HAP-1 (cell line): Measurements from ENCODE around the gene PYGL.
A peak's percentile ranks its signal among the peaks of the same experiment; 100 is the strongest.
"Not testable (repeated sequence)": the region's sequence is repeated elsewhere in the genome, so short reads cannot be mapped to it uniquely, and the experiment has no call there.

Experiments used
- DNase-seq, 2 experiments: peaks; one replicate each; pipeline ENCODE4 v3.0.0-alpha.2; 2016 to 2020; ENCODE audit warnings: low spot score in 2 of 2
- H3K27me3 ChIP-seq: fragments of 250-450 bp; sonication (Bioruptor Pico); 2 replicates; pipeline ENCODE4 v1.5.1; 2020; ENCODE audit warnings: low read depth, mild to moderate bottlenecking, moderate library complexity
- H3K36me3 ChIP-seq: fragments of 250-450 bp; sonication (Bioruptor Pico); replicated peaks from 2 replicates; pipeline ENCODE4 v1.5.1; 2020; ENCODE audit warnings: mild to moderate bottlenecking
- H3K4me1 ChIP-seq: fragments of 250-450 bp; sonication (Bioruptor Pico); 2 replicates; pipeline ENCODE4 v1.5.1; 2020; ENCODE audit warnings: mild to moderate bottlenecking
- H3K4me3 ChIP-seq: fragments of 250-450 bp; sonication (Bioruptor Pico); 2 replicates; pipeline ENCODE4 v1.5.1; 2020; ENCODE audit warnings: mild to moderate bottlenecking, moderate library complexity
- H3K9me3 ChIP-seq: fragments of 250-450 bp; sonication (Bioruptor Pico); 2 replicates; pipeline ENCODE4 v1.5.1; 2020; ENCODE audit warnings: mild to moderate bottlenecking, moderate library complexity
- in situ Hi-C: fragments of 300-500 bp; cut with MboI; formaldehyde crosslinking; loops from 3 replicates; pipeline ENCODE4 v1.14.3; 2020; ENCODE audit warnings: low sequenced_read_pairs, inconsistent platforms, mixed read lengths

Gene PYGL

GRCh38 chr14:50931559-50931958 is 12.7 kb downstream of the PYGL start:
- in situ Hi-C loops = no loop called here
- H3K4me1 ChIP-seq = no peaks in the 10 kb centered on the region
- no peaks in the 10 kb centered on the region for H3K27me3 ChIP-seq
- H3K9me3 ChIP-seq = no peaks in the 10 kb centered on the region
- no peak overlapping the region for H3K4me3 ChIP-seq
- peaks cover 88% of the 10 kb centered on the region for H3K36me3 ChIP-seq
- no peak for DNase-seq

- in situ Hi-C loops = no loop called here
- no peaks in the 10 kb centered on the region for H3K27me3 ChIP-seq
- DNase-seq = no peak
- no peaks in the 10 kb centered on the region for H3K4me1 ChIP-seq
- peaks cover 80% of the 10 kb centered on the region for H3K36me3 ChIP-seq
- no peak overlapping the region for H3K4me3 ChIP-seq
- no peaks in the 10 kb centered on the region for H3K9me3 ChIP-seq
These were observed 14.8 kb downstream of the PYGL start for GRCh38 chr14:50929506-50929905.

- H3K9me3 ChIP-seq = no peaks in the 10 kb centered on the region
- no peak overlapping the region for H3K4me3 ChIP-seq
- in situ Hi-C loops = no loop called here
- no peaks in the 10 kb centered on the region for H3K27me3 ChIP-seq
- DNase-seq = no peak
- H3K4me1 ChIP-seq = no peaks in the 10 kb centered on the region
- H3K36me3 ChIP-seq = peaks cover 81% of the 10 kb centered on the region
These were observed 16.2 kb downstream of the PYGL start for GRCh38 chr14:50928002-50928635.

- in situ Hi-C loops = no loop called here
- no peaks in the 10 kb centered on the region for H3K4me1 ChIP-seq
- H3K27me3 ChIP-seq = no peaks in the 10 kb centered on the region
- H3K4me3 ChIP-seq = no peak overlapping the region
- H3K9me3 ChIP-seq = no peaks in the 10 kb centered on the region
- peaks cover 78% of the 10 kb centered on the region for H3K36me3 ChIP-seq
- no peak for DNase-seq
These were observed 17.4 kb downstream of the PYGL start for GRCh38 chr14:50926851-50927386.

- Histone ChIP-seq H3K9me3 (no peaks in the 10 kb centered on the region), H3K4me1 (peaks cover 12% of the 10 kb centered on the region), H3K27me3 (no peaks in the 10 kb centered on the region), H3K4me3 (no peak overlapping the region), H3K36me3 (peaks cover 74% of the 10 kb centered on the region)
- DNase-seq = no peak
- in situ Hi-C loops = no loop called here
These were observed 19.4 kb downstream of the PYGL start for GRCh38 chr14:50924843-50925242.

GRCh38 chr14:50924236-50924635 is 20.0 kb downstream of the PYGL start:
- peaks cover 12% of the 10 kb centered on the region for H3K4me1 ChIP-seq
- DNase-seq = no peak
- no peaks in the 10 kb centered on the region for H3K9me3 ChIP-seq
- no peak overlapping the region for H3K4me3 ChIP-seq
- in situ Hi-C loops = no loop called here
- no peaks in the 10 kb centered on the region for H3K27me3 ChIP-seq
- peaks cover 71% of the 10 kb centered on the region for H3K36me3 ChIP-seq

GRCh38 chr14:50922803-50923202 is 21.5 kb downstream of the PYGL start:
- Histone ChIP-seq H3K4me1 (peaks cover 12% of the 10 kb centered on the region), H3K9me3 (no peaks in the 10 kb centered on the region), H3K4me3 (no peak overlapping the region), H3K36me3 (peaks cover 71% of the 10 kb centered on the region), H3K27me3 (no peaks in the 10 kb centered on the region)
- no peak for DNase-seq
- in situ Hi-C loops = no loop called here

GRCh38 chr14:50920482-50921230 is 23.6 kb downstream of the PYGL start:
- H3K4me1 ChIP-seq = peaks cover 12% of the 10 kb centered on the region
- no peaks in the 10 kb centered on the region for H3K9me3 ChIP-seq
- DNase-seq = peak; percentile 26 to 41
- in situ Hi-C loops = no loop called here
- no peak overlapping the region for H3K4me3 ChIP-seq
- H3K27me3 ChIP-seq = no peaks in the 10 kb centered on the region
- H3K36me3 ChIP-seq = peaks cover 83% of the 10 kb centered on the region

- Histone ChIP-seq H3K4me1 (peaks cover 12% of the 10 kb centered on the region), H3K36me3 (peaks cover 83% of the 10 kb centered on the region)
- H3K4me3 ChIP-seq, H3K27me3 ChIP-seq, DNase-seq, in situ Hi-C loops, H3K9me3 ChIP-seq: not testable (repeated sequence)
These were observed 24.8 kb downstream of the PYGL start for GRCh38 chr14:50919524-50919923.

- DNase-seq = no peak
- no peaks in the 10 kb centered on the region for H3K9me3 ChIP-seq
- peaks cover 12% of the 10 kb centered on the region for H3K4me1 ChIP-seq
- H3K27me3 ChIP-seq = no peaks in the 10 kb centered on the region
- peaks cover 87% of the 10 kb centered on the region for H3K36me3 ChIP-seq
- in situ Hi-C loops = no loop called here
- H3K4me3 ChIP-seq = no peak overlapping the region
These were observed 26.8 kb downstream of the PYGL start for GRCh38 chr14:50917449-50917848.

GRCh38 chr14:50910495-50911420 is 33.5 kb downstream of the PYGL start:
- in situ Hi-C loops = no loop called here
- Histone ChIP-seq H3K4me1 (no peaks in the 10 kb centered on the region), H3K36me3 (peaks cover 84% of the 10 kb centered on the region)

GRCh38 chr14:50906326-50907065 is 37.8 kb downstream of the PYGL start:
- Histone ChIP-seq H3K27me3 (no peaks in the 10 kb centered on the region), H3K9me3 (no peaks in the 10 kb centered on the region), H3K4me3 (no peak overlapping the region), H3K36me3 (peaks cover 64% of the 10 kb centered on the region), H3K4me1 (no peaks in the 10 kb centered on the region)
- in situ Hi-C loops = no loop called here
- DNase-seq = no peak

More at GRCh38 chr14:50910495-50911420, 33.5 kb downstream of the PYGL start:
- DNase-seq = no peak
- no peaks in the 10 kb centered on the region for H3K27me3 ChIP-seq
- no peaks in the 10 kb centered on the region for H3K9me3 ChIP-seq
- no peak overlapping the region for H3K4me3 ChIP-seq

GRCh38 chr14:50904719-50905118 is 39.6 kb downstream of the PYGL start:
- H3K4me3 ChIP-seq = no peak overlapping the region
- in situ Hi-C loops = no loop called here
- no peak for DNase-seq

More at GRCh38 chr14:50904719-50905118, 39.6 kb downstream of the PYGL start:
- Histone ChIP-seq H3K27me3 (no peaks in the 10 kb centered on the region), H3K36me3 (peaks cover 51% of the 10 kb centered on the region), H3K4me1 (no peaks in the 10 kb centered on the region), H3K9me3 (no peaks in the 10 kb centered on the region)
